HCT116 (cell line): ENCODE results near the gene ADD2. TPM values are rescaled to one million over a fixed set of nuclear protein-coding genes. Genes with fewer than 3 reads are reported as not detected.

Experiments used
- ATAC-seq: fragments of 200-7000 bp; cut with Tn5 transposase; 2 replicates; pipeline ENCODE4 v1.9.1; 2020; ENCODE audit warnings: mild to moderate bottlenecking, moderate library complexity
- BruUV-seq: library from RNA; stranded (reverse); fragments of 400-500 nt; replicated peaks from 2 replicates; lab custom pipeline; 2021; lab: Mats Ljungman, UMichigan
- CTCF ChIA-PET: fragments of 300-600 bp; sonication (Branson Sonifier 250); formaldehyde crosslinking; loops from one replicate; lab custom pipeline; 2021; ENCODE audit warnings: antibody characterized with exemption; lab: Charles Lee
- POLR2A ChIA-PET: fragments of 300-600, 350-600 bp; sonication (Branson Sonifier 250); formaldehyde crosslinking; loops from one replicate; lab custom pipeline; 2021; ENCODE audit warnings: antibody characterized with exemption; lab: Charles Lee
- RAD21 ChIA-PET, 2 experiments: fragments of 300-600 bp; sonication (Branson Sonifier 250); formaldehyde crosslinking; loops; one replicate each; lab custom pipeline; 2023; ENCODE audit warnings: low total read pairs in 2 of 2; ENCODE audit not compliant: uncharacterized antibody in 2 of 2, unreplicated experiment in 2 of 2, low non-redundant PET in 1 of 2; lab: Charles Lee
- DNase-seq: peaks from one replicate; pipeline ENCODE4 v3.0.0-alpha.2; 2010; ENCODE audit warnings: low read depth, low spot score
- H2AFZ ChIP-seq: fragments of 200-600 bp; shearing (Covaris generic), sonication (generic); 2 replicates; pipeline ENCODE4 v1.6.1; 2017; ENCODE audit warnings: low read depth, mixed run types, mixed read lengths, antibody characterized with exemption, low read length; ENCODE audit not compliant: poor library complexity, severe bottlenecking
- H3K27ac ChIP-seq: 2 replicates; pipeline ENCODE4 v1.5.1; 2012; ENCODE audit warnings: low read depth, low read length
- H3K27me3 ChIP-seq: fragments of 200-600 bp; sonication (generic); 2 replicates; pipeline ENCODE4 v1.6.1; 2016; ENCODE audit warnings: mixed run types, low read length, mixed read lengths; ENCODE audit not compliant: insufficient read depth
- H3K36me3 ChIP-seq, 2 experiments: fragments of 200-500 bp in 1 of 2; fragments of 200-600 bp in 1 of 2; sonication (Bioruptor generic) in 1 of 2; sonication (generic) in 1 of 2; 2 replicates each; pipeline versions ENCODE4 v1.5.1 to v1.6.1; 2014 to 2016; ENCODE audit warnings: low read length in 2 of 2, inconsistent platforms in 1 of 2, mixed read lengths in 1 of 2, mixed run types in 1 of 2; ENCODE audit not compliant: insufficient read depth in 2 of 2, control insufficient read depth in 1 of 2
- H3K4me1 ChIP-seq, 2 experiments: fragments of 200-600 bp in 1 of 2; sonication (generic) in 1 of 2; 2 replicates each; pipeline versions ENCODE4 v1.5.1 to v1.6.1; 2012 to 2017; ENCODE audit warnings: low read length in 2 of 2, inconsistent platforms in 1 of 2, mild to moderate bottlenecking in 1 of 2, mixed read lengths in 1 of 2, mixed run types in 1 of 2, moderate library complexity in 1 of 2; ENCODE audit not compliant: insufficient read depth in 2 of 2, control insufficient read depth in 1 of 2
- H3K4me2 ChIP-seq: fragments of 200-600 bp; sonication (generic); 2 replicates; pipeline ENCODE4 v1.6.1; 2017; ENCODE audit warnings: mixed run types, low read length, mixed read lengths
- H3K4me3 ChIP-seq, 2 experiments: fragments of 200-600 bp in 1 of 2; sonication (generic) in 1 of 2; replicated peaks in 1 of 2; 2 replicates each; pipeline ENCODE4 v1.5.1; 2011 to 2016; ENCODE audit warnings: low read length in 2 of 2, control low read depth in 1 of 2, low read depth in 1 of 2, mild to moderate bottlenecking in 1 of 2, mixed read lengths in 1 of 2, mixed run types in 1 of 2
- H3K79me2 ChIP-seq: fragments of 200-600 bp; sonication (generic); 2 replicates; pipeline ENCODE4 v1.6.1; 2017; ENCODE audit warnings: mild to moderate bottlenecking, mixed run types, low read length, moderate library complexity, mixed read lengths; ENCODE audit not compliant: insufficient read depth
- H3K9ac ChIP-seq: fragments of 200-600 bp; sonication (generic); 2 replicates; pipeline ENCODE4 v1.6.1; 2016; ENCODE audit warnings: low read length, mixed read lengths
- H3K9me2 ChIP-seq: fragments of 200-600 bp; sonication (generic), shearing (Covaris generic); 2 replicates; pipeline ENCODE4 v1.6.1; 2017; ENCODE audit warnings: mixed run types, mild to moderate bottlenecking, moderate library complexity; ENCODE audit not compliant: insufficient read depth
- H3K9me3 ChIP-seq, 2 experiments: fragments of 200-500 bp in 1 of 2; fragments of 200-600 bp in 1 of 2; sonication (Bioruptor generic) in 1 of 2; sonication (generic) in 1 of 2; 2 replicates each; pipeline ENCODE4 v1.6.1; 2014 to 2017; ENCODE audit warnings: low read length in 2 of 2, mixed read lengths in 2 of 2, inconsistent platforms in 1 of 2, low read depth in 1 of 2, mild to moderate bottlenecking in 1 of 2, mixed run types in 1 of 2, moderate library complexity in 1 of 2; ENCODE audit not compliant: control insufficient read depth in 1 of 2, insufficient read depth in 1 of 2
- H4K20me1 ChIP-seq: fragments of 200-600 bp; sonication (generic), shearing (Covaris generic); 2 replicates; pipeline ENCODE4 v1.6.1; 2017; ENCODE audit warnings: mixed run types, mild to moderate bottlenecking, moderate library complexity; ENCODE audit not compliant: insufficient read depth
- CBX3 ChIP-seq: IDR thresholded peaks from 2 replicates; pipeline ENCODE4 v1.6.1; 2012; ENCODE audit warnings: low read depth
- CEBPB ChIP-seq: IDR thresholded peaks from 2 replicates; pipeline ENCODE4 v1.6.1; 2012; ENCODE audit warnings: low read depth
- EZH2 ChIP-seq: fragments of 200-600 bp; sonication (generic); IDR thresholded peaks from 2 replicates; pipeline ENCODE4 v1.6.1; 2017; ENCODE audit warnings: antibody characterized with exemption, mixed run types
- POLR2A ChIP-seq: IDR thresholded peaks from 2 replicates; pipeline ENCODE4 v1.7.0; 2011; ENCODE audit warnings: borderline replicate concordance; ENCODE audit not compliant: insufficient read depth, insufficient read length; ENCODE audit errors: extremely low read depth
- POLR2AphosphoS5 ChIP-seq: IDR thresholded peaks from 2 replicates; pipeline ENCODE4 v1.6.1; 2011; ENCODE audit warnings: mild to moderate bottlenecking, low read depth, low read length, moderate library complexity
- YY1 ChIP-seq: IDR thresholded peaks from 2 replicates; pipeline ENCODE4 v1.6.1; 2011; ENCODE audit warnings: low read length, low read depth, moderate library complexity, mild to moderate bottlenecking; ENCODE audit not compliant: insufficient replicate concordance; ENCODE audit errors: extremely low read depth
- ZFX ChIP-seq: fragments of 450-650 bp; IDR thresholded peaks from 2 replicates; pipeline ENCODE4 v1.6.1; 2017
- intact Hi-C: fragments of 100-400 bp; cut with micrococcal nuclease; formaldehyde crosslinking; loops from 2 replicates; pipeline ENCODE4 v1.10.0; 2022
- total RNA-seq: library from RNA; stranded (reverse); gene quantifications from one replicate; pipeline ENCODE4 v1.2.1, GENCODE V29; 2021; ENCODE audit not compliant: unreplicated experiment
- TF ChIP-seq, protein P1 (sequence below): IDR thresholded peaks from 2 replicates; pipeline ENCODE4 v1.6.1; 2012

Gene ADD2
- total RNA-seq, 1 experiment from 2014 or later = 0.15 TPM

DNA sequence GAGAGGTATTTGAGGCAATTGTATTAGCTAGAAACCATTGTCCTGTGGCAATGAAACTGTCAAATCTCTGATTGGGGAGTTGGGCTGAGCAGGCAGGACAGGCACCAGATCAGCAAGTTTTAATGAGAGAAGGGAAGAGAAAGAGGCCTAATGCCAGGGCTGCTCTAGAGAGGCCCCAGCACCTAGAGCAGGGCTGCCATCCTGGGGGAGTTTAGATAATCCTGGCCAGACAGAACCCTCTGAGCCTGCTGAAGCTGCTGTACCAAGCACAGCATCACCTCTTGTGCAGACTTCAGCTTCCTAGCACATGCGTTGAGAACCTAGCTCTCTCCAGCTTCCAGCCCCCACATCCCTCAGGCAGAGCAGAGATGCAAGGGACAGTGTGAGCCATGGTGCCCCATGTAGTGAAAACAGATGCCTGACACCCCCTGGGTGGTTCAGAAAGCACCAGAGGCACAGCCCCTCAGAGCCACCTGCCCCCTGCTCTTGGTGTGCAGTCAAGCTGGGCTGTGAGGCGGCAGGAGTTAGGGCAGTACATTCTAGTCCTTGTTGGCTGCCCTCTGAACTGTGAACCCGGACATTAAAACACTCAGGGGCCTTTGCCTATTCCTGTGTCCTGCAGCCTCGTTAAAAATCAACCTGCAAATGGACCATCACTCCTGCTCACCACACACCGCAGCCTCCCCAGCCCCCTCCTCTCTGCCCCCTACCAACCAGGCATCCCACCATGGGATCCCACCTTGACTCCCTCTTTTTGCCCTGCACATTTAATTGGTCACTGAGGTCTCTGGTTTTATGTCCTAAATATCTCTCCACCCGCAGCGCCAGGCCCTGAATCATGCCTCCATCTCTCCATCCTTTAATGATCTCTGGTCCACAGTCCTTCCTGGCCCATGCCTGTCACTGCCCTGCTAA is 52.7 kb downstream of the ADD2 start:
- no peaks in the 10 kb centered on the region for H3K9me2 ChIP-seq
- TF ChIP-seq POLR2A (no peak), ZFX (no peak), CBX3 (no peak), POLR2AphosphoS5 (no peak), EZH2 (no peak), YY1 (no peak), CEBPB (no peak)
- TF ChIP-seq, protein P1, sequence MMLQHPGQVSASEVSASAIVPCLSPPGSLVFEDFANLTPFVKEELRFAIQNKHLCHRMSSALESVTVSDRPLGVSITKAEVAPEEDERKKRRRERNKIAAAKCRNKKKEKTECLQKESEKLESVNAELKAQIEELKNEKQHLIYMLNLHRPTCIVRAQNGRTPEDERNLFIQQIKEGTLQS = no peak
- TF ChIP-seq, all 23 proteins: peak for 0
- DNase-seq (no peak), ATAC-seq (no peak)
- H3K27ac ChIP-seq = no peak overlapping the region
- no peak overlapping the region for H2AFZ ChIP-seq
- intact Hi-C loops = no loop called here
- H3K9me3 ChIP-seq = no peaks in the 10 kb centered on the region
- no peak overlapping the region for H3K9ac ChIP-seq
- H3K27me3 ChIP-seq = peaks cover 5% of the 10 kb centered on the region; the same call in 1 of the 2 replicates
- H3K36me3 ChIP-seq = no peaks in the 10 kb centered on the region
- H3K4me1 ChIP-seq = no peaks in the 10 kb centered on the region
- ChIA-PET POLR2A (no interaction called here), CTCF (no interaction called here), RAD21 (no interaction called here)
- H3K4me3 ChIP-seq = no peak overlapping the region
- H3K4me2 ChIP-seq = no peak overlapping the region
- H3K79me2 ChIP-seq = no peaks in the 10 kb centered on the region
- H4K20me1 ChIP-seq = no peaks in the 10 kb centered on the region
- BruUV-seq = no TSS peak
